Measurements from ENCODE around the gene EIPR1.

EIPR1 gene

GRCh38 chr2:3195641-3196476 lies 181.8 kb downstream of the EIPR1 start:
- no peaks in the 10 kb centered on the region for H3K27me3 ChIP-seq (ENCODE audit: control insufficient read depth, insufficient read depth, low read length)
- H3K4me3 ChIP-seq (ENCODE audit: low read length) = no peak overlapping the region
- no peak overlapping the region for H3K9ac ChIP-seq (ENCODE audit: low read depth, low read length)
- no peaks in the 10 kb centered on the region for H3K4me1 ChIP-seq (ENCODE audit: control insufficient read depth, insufficient read depth, low read length)
- no peak overlapping the region for H3K4me2 ChIP-seq (ENCODE audit: low read length)
- no peaks in the 10 kb centered on the region for H3K9me3 ChIP-seq (replicated peaks; ENCODE audit: low read length)
- H3K36me3 ChIP-seq (ENCODE audit: insufficient read depth, low read length) = peaks cover 14% of the 10 kb centered on the region

- Histone ChIP-seq H3K4me1 (ENCODE audit: control insufficient read depth, insufficient read depth, low read length) (no peaks in the 10 kb centered on the region), H3K27me3 (ENCODE audit: control insufficient read depth, insufficient read depth, low read length) (no peaks in the 10 kb centered on the region), H3K36me3 (ENCODE audit: insufficient read depth, low read length) (peaks cover 14% of the 10 kb centered on the region), H3K4me2 (ENCODE audit: low read length) (no peak overlapping the region), H3K9ac (ENCODE audit: low read depth, low read length) (no peak overlapping the region), H3K4me3 (ENCODE audit: low read length) (no peak overlapping the region), H3K9me3 (replicated peaks; ENCODE audit: low read length) (no peaks in the 10 kb centered on the region)
Measured at GRCh38 chr2:3194828-3195227, 182.8 kb downstream of the EIPR1 start.

DNA sequence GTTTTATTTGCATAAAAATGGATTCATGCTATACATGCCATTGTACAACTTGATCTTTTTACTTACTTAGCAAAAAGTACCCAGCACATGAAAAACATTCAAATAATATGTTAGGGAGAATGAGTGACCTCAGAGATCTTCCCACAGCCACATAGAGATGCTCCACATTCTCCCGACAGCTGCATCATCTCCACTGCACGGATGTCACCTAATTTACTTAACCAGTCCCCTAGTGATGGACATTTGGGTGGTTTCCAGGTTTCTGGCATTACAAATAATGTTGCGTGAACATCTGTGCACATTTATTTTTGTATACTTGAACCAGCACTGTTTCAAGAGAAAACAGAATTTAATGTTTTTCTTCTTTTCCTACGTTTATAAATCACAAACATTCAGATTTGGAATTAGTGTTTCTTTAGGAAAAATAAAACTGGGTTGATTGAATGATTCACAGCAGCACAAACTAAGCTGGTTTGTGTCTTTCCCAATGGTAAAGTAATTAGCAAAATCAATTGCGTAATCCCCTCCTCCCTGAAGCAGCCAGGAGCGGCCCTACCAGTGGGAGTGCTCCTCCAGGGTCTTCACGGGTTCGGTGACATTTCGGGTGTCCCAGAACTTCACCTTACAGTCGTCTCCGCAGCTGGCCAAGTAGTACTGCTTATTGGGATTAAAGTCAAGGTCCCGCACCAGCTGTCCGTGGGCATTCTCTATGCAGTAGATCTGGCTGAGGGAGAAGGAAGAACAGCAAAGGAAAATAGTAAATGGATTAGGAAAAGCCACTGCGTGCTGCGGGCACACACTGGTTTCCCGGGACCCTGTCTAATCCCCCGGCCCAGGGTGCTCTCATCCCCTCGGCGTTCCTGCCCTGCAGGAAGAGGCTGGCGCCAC lies 183.9 kb downstream of the EIPR1 start:
- Histone ChIP-seq H3K4me1 (ENCODE audit: control insufficient read depth, insufficient read depth, low read length) (no peaks in the 10 kb centered on the region), H3K9ac (ENCODE audit: low read depth, low read length) (no peak overlapping the region), H3K36me3 (ENCODE audit: insufficient read depth, low read length) (peaks cover 14% of the 10 kb centered on the region), H3K27me3 (ENCODE audit: control insufficient read depth, insufficient read depth, low read length) (no peaks in the 10 kb centered on the region), H3K9me3 (replicated peaks; ENCODE audit: low read length) (no peaks in the 10 kb centered on the region), H3K4me3 (ENCODE audit: low read length) (no peak overlapping the region), H3K4me2 (ENCODE audit: low read length) (no peak overlapping the region)

GRCh38 chr2:3192920-3193319 lies 184.7 kb downstream of the EIPR1 start:
- Histone ChIP-seq H3K4me1 (ENCODE audit: control insufficient read depth, insufficient read depth, low read length) (no peaks in the 10 kb centered on the region), H3K4me3 (ENCODE audit: low read length) (no peak overlapping the region), H3K9ac (ENCODE audit: low read depth, low read length) (no peak overlapping the region), H3K9me3 (replicated peaks; ENCODE audit: low read length) (no peaks in the 10 kb centered on the region), H3K36me3 (ENCODE audit: insufficient read depth, low read length) (peaks cover 14% of the 10 kb centered on the region), H3K4me2 (ENCODE audit: low read length) (no peak overlapping the region), H3K27me3 (ENCODE audit: control insufficient read depth, insufficient read depth, low read length) (no peaks in the 10 kb centered on the region)

- peaks cover 14% of the 10 kb centered on the region for H3K36me3 ChIP-seq (ENCODE audit: insufficient read depth, low read length)
- no peaks in the 10 kb centered on the region for H3K9me3 ChIP-seq (replicated peaks; ENCODE audit: low read length)
- no peak overlapping the region for H3K4me3 ChIP-seq (ENCODE audit: low read length)
- no peak overlapping the region for H3K4me2 ChIP-seq (ENCODE audit: low read length)
- no peak overlapping the region for H3K9ac ChIP-seq (ENCODE audit: low read depth, low read length)
- H3K4me1 ChIP-seq (ENCODE audit: control insufficient read depth, insufficient read depth, low read length) = no peaks in the 10 kb centered on the region
- H3K27me3 ChIP-seq (ENCODE audit: control insufficient read depth, insufficient read depth, low read length) = no peaks in the 10 kb centered on the region
Measured at GRCh38 chr2:3192281-3192818, 185.3 kb downstream of the EIPR1 start.

DNA sequence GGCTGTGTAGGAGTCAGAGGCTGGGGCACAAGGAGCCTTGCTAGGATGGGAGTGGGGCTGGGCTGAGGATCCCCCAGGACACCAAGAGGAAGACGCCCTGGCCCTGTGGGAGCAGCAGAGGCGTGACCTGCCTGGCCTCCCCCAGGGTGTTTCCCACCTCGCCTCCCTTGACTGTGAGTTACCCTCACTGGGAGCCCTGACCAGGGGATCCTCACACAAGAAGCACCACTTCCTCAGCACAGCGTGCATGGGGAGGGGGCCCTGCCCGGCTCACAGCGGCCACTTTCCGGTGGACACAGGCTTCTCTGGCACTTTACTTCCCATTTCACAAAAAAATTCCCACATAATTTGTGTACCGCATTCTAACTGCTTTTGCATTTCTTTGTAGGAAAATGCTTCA lies 187.7 kb downstream of the EIPR1 start:
- Histone ChIP-seq H3K36me3 (ENCODE audit: insufficient read depth, low read length) (peaks cover 10% of the 10 kb centered on the region), H3K4me3 (ENCODE audit: low read length) (no peak overlapping the region), H3K9me3 (replicated peaks; ENCODE audit: low read length) (no peaks in the 10 kb centered on the region), H3K9ac (ENCODE audit: low read depth, low read length) (no peak overlapping the region), H3K27me3 (ENCODE audit: control insufficient read depth, insufficient read depth, low read length) (no peaks in the 10 kb centered on the region), H3K4me1 (ENCODE audit: control insufficient read depth, insufficient read depth, low read length) (no peaks in the 10 kb centered on the region), H3K4me2 (ENCODE audit: low read length) (no peak overlapping the region)

GRCh38 chr2:3189076-3189591 lies 188.5 kb downstream of the EIPR1 start:
- Histone ChIP-seq H3K4me2 (ENCODE audit: low read length) (no peak overlapping the region), H3K4me3 (ENCODE audit: low read length) (no peak overlapping the region), H3K36me3 (ENCODE audit: insufficient read depth, low read length) (peaks cover 4% of the 10 kb centered on the region), H3K4me1 (ENCODE audit: control insufficient read depth, insufficient read depth, low read length) (no peaks in the 10 kb centered on the region), H3K27me3 (ENCODE audit: control insufficient read depth, insufficient read depth, low read length) (no peaks in the 10 kb centered on the region), H3K9me3 (replicated peaks; ENCODE audit: low read length) (no peaks in the 10 kb centered on the region), H3K9ac (ENCODE audit: low read depth, low read length) (no peak overlapping the region)

GRCh38 chr2:3188405-3188946 lies 189.1 kb downstream of the EIPR1 start:
- H3K27me3 ChIP-seq (ENCODE audit: control insufficient read depth, insufficient read depth, low read length) = no peaks in the 10 kb centered on the region
- H3K9ac ChIP-seq (ENCODE audit: low read depth, low read length) = no peak overlapping the region

DNA sequence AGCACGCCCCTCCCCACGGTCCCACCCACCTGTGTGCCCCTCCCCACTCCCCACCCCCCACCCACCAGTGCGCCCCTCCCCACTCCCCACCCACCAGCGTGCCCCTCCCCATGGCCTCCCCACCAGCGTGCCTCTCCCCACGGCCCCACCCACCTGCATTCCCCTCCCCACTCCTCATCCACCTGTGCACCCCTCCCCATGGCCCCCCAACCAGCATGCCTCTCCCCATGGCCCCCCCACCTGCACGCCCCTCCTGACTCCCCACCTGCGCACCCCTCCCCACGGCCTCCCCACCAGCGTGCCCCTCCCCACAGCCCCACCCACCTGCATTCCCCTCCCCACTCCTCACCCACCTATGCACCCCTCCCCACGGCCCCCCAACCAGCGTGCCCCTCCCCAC lies 190.2 kb downstream of the EIPR1 start:
- Histone ChIP-seq H3K9me3 (replicated peaks; ENCODE audit: low read length) (no peaks in the 10 kb centered on the region), H3K36me3 (ENCODE audit: insufficient read depth, low read length) (peaks cover 4% of the 10 kb centered on the region), H3K4me1 (ENCODE audit: control insufficient read depth, insufficient read depth, low read length) (no peaks in the 10 kb centered on the region), H3K9ac (ENCODE audit: low read depth, low read length) (no peak overlapping the region), H3K4me3 (ENCODE audit: low read length) (no peak overlapping the region), H3K27me3 (ENCODE audit: control insufficient read depth, insufficient read depth, low read length) (no peaks in the 10 kb centered on the region), H3K4me2 (ENCODE audit: low read length) (no peak overlapping the region)

More at GRCh38 chr2:3188405-3188946, 189.1 kb downstream of the EIPR1 start:
- H3K4me3 ChIP-seq (ENCODE audit: low read length) = no peak overlapping the region
- H3K36me3 ChIP-seq (ENCODE audit: insufficient read depth, low read length) = peaks cover 4% of the 10 kb centered on the region
- no peaks in the 10 kb centered on the region for H3K4me1 ChIP-seq (ENCODE audit: control insufficient read depth, insufficient read depth, low read length)
- no peaks in the 10 kb centered on the region for H3K9me3 ChIP-seq (replicated peaks; ENCODE audit: low read length)
- H3K4me2 ChIP-seq (ENCODE audit: low read length) = no peak overlapping the region

- Histone ChIP-seq H3K27me3 (ENCODE audit: control insufficient read depth, insufficient read depth, low read length) (no peaks in the 10 kb centered on the region), H3K9ac (ENCODE audit: low read depth, low read length) (no peak overlapping the region), H3K4me1 (ENCODE audit: control insufficient read depth, insufficient read depth, low read length) (no peaks in the 10 kb centered on the region), H3K4me3 (ENCODE audit: low read length) (no peak overlapping the region), H3K36me3 (ENCODE audit: insufficient read depth, low read length) (peaks cover under 1% of the 10 kb centered on the region), H3K9me3 (replicated peaks; ENCODE audit: low read length) (no peaks in the 10 kb centered on the region), H3K4me2 (ENCODE audit: low read length) (no peak overlapping the region)
Measured at GRCh38 chr2:3186766-3187165, 190.9 kb downstream of the EIPR1 start.

DNA sequence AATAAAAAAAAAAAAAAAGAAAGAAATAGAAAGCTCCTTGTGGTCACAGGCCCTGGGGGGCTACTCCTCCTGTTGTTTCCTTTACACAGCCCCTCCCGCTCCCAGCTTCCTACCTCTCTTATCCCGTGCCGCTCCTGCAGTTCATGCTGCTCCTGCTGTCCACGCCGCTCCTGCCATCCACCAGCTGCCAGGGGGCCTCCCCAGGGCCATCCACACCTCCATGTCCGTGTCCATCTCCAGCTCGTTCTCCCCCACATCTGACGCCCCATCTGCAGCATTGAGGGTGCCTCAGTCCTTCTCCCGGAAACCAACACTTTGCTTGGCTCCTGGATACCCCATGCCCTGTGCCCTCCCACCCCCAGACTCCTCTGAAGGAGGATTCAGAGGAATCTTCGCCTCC lies 191.7 kb downstream of the EIPR1 start:
- Histone ChIP-seq H3K4me1 (ENCODE audit: control insufficient read depth, insufficient read depth, low read length) (no peaks in the 10 kb centered on the region), H3K4me2 (ENCODE audit: low read length) (no peak overlapping the region), H3K4me3 (ENCODE audit: low read length) (no peak overlapping the region), H3K9ac (ENCODE audit: low read depth, low read length) (no peak overlapping the region), H3K36me3 (ENCODE audit: insufficient read depth, low read length) (no peaks in the 10 kb centered on the region), H3K27me3 (ENCODE audit: control insufficient read depth, insufficient read depth, low read length) (no peaks in the 10 kb centered on the region), H3K9me3 (replicated peaks; ENCODE audit: low read length) (no peaks in the 10 kb centered on the region)
